Urinary bladder (tissue), 4 donors: ENCODE measurements around the gene MAJIN. TPM values are rescaled to one million over a fixed set of nuclear protein-coding genes. Genes with fewer than 3 reads are reported as not detected.

Source experiments
- DNase-seq: peaks from one replicate; pipeline ENCODE4 v3.0.0-alpha.2; 2015; ENCODE audit errors: extremely low spot score
- H3K27ac ChIP-seq: one replicate; pipeline ENCODE4 v1.5.1; 2013; ENCODE audit warnings: low read depth, mild to moderate bottlenecking, moderate library complexity
- H3K36me3 ChIP-seq: one replicate; pipeline ENCODE4 v1.6.1; 2013; ENCODE audit warnings: mild to moderate bottlenecking, moderate library complexity; ENCODE audit not compliant: insufficient read depth
- H3K4me1 ChIP-seq: one replicate; pipeline ENCODE4 v1.6.1; 2013; ENCODE audit warnings: mild to moderate bottlenecking, moderate library complexity; ENCODE audit not compliant: insufficient read depth
- H3K4me3 ChIP-seq: one replicate; pipeline ENCODE4 v1.5.1; 2013; ENCODE audit warnings: low read depth, low read length
- WGBS: extraction: QIAGEN DNeasy Blood & Tissue Kit; methylation state at CpG from one replicate; pipeline ENCODE4 v1.1.7; 2013; 5-methylcytosine and 5-hydroxymethylcytosine counted together
- polyA plus RNA-seq: library from polyadenylated mRNA; stranded (reverse); fragments of 200-250 nt; gene quantifications from one replicate; pipeline ENCODE4 v1.2.3, GENCODE V29; 2013
- total RNA-seq: library from RNA; depleted of rRNA; stranded (reverse); fragments of >200 nt; gene quantifications from one replicate; pipeline ENCODE4 v1.2.3, GENCODE V29; 2014
- donor health status: healthy with polysubstance abuse.
- donor health status: healthy.

MAJIN gene
- total and polyA plus RNA-seq, 2 donors, result not detected

- H3K27ac ChIP-seq, result no peak overlapping the region
- WGBS, result 85% methylated on average over 8 of the region's 8 CpGs
- no peak overlapping the region for H3K4me3 ChIP-seq
- DNase-seq, result no peak
- no peaks in the 10 kb centered on the region for H3K36me3 ChIP-seq
- no peaks in the 10 kb centered on the region for H3K4me1 ChIP-seq
Measured at GRCh38 chr11:64919627-64920026, 52.3 kb downstream of the MAJIN start.

GRCh38 chr11:64918017-64918416 lies 53.9 kb downstream of the MAJIN start:
- no peak overlapping the region for H3K27ac ChIP-seq
- no peaks in the 10 kb centered on the region for H3K4me1 ChIP-seq
- no peak for DNase-seq
- no peaks in the 10 kb centered on the region for H3K36me3 ChIP-seq
- WGBS, result 16% methylated on average over 4 of the region's 4 CpGs
- peak overlapping the region; percentile 49 for H3K4me3 ChIP-seq

- Histone ChIP-seq H3K27ac (no peak overlapping the region), H3K4me3 (peak overlapping the region; percentile 49), H3K36me3 (no peaks in the 10 kb centered on the region), H3K4me1 (no peaks in the 10 kb centered on the region)
- WGBS, result 6% methylated on average over 6 of the region's 6 CpGs
- no peak for DNase-seq
Measured at GRCh38 chr11:64917663-64917995, 54.3 kb downstream of the MAJIN start.

- Histone ChIP-seq H3K4me3 (peak within 1 kb of the TSS; percentile 82), H3K4me1 (no peaks in the 10 kb centered on the region), H3K27ac (peak within 1 kb of the TSS; percentile 70), H3K36me3 (peaks cover under 1% of the 10 kb centered on the region)
- peak; percentile 98 for DNase-seq
- under 1% methylated on average over 57 of the region's 57 CpGs for WGBS
Measured at GRCh38 chr11:64916775-64917662, 54.9 kb downstream of the MAJIN start, which contains the start of gene ATG2A. Gene ATG2A (minus strand): TSS chr11:64917209. CDS start chr11:64917135, 74 bp downstream.

- Histone ChIP-seq H3K4me1 (no peaks in the 10 kb centered on the region), H3K27ac (peak overlapping the region; percentile 70), H3K4me3 (peak overlapping the region; percentile 82), H3K36me3 (peaks cover 5% of the 10 kb centered on the region)
- WGBS, result 7% methylated on average over 23 of the region's 23 CpGs
- no peak for DNase-seq
Measured at GRCh38 chr11:64916040-64916774, 55.7 kb downstream of the MAJIN start.

GRCh38 chr11:64915376-64915887 lies 56.5 kb downstream of the MAJIN start:
- Histone ChIP-seq H3K4me1 (no peaks in the 10 kb centered on the region), H3K36me3 (peaks cover 5% of the 10 kb centered on the region), H3K27ac (no peak overlapping the region), H3K4me3 (no peak overlapping the region)
- DNase-seq, result no peak
- WGBS, result 77% methylated on average over 7 of the region's 7 CpGs

GRCh38 chr11:64914123-64914522 lies 57.8 kb downstream of the MAJIN start:
- no peak overlapping the region for H3K4me3 ChIP-seq
- no peak overlapping the region for H3K27ac ChIP-seq
- no peak for DNase-seq
- peaks cover 7% of the 10 kb centered on the region for H3K36me3 ChIP-seq
- no peaks in the 10 kb centered on the region for H3K4me1 ChIP-seq
- WGBS, result 95% methylated on average over 17 of the region's 17 CpGs

- WGBS, result 90% methylated on average over 18 of the region's 18 CpGs
- no peaks in the 10 kb centered on the region for H3K4me1 ChIP-seq
- no peak overlapping the region for H3K4me3 ChIP-seq
- H3K27ac ChIP-seq, result no peak overlapping the region
- no peak for DNase-seq
- H3K36me3 ChIP-seq, result peaks cover 7% of the 10 kb centered on the region
Measured at GRCh38 chr11:64913171-64913727, 58.7 kb downstream of the MAJIN start.

GRCh38 chr11:64911689-64912088 lies 60.2 kb downstream of the MAJIN start:
- WGBS, result 90% methylated on average over 9 of the region's 9 CpGs
- Histone ChIP-seq H3K4me1 (no peaks in the 10 kb centered on the region), H3K36me3 (peaks cover 10% of the 10 kb centered on the region), H3K27ac (no peak overlapping the region), H3K4me3 (no peak overlapping the region)
- no peak for DNase-seq

GRCh38 chr11:64911142-64911541 lies 60.8 kb downstream of the MAJIN start:
- Histone ChIP-seq H3K4me3 (no peak overlapping the region), H3K36me3 (peaks cover 13% of the 10 kb centered on the region), H3K27ac (no peak overlapping the region), H3K4me1 (no peaks in the 10 kb centered on the region)
- DNase-seq, result no peak
- WGBS, result 89% methylated on average over 7 of the region's 7 CpGs

GRCh38 chr11:64910451-64911093 lies 61.3 kb downstream of the MAJIN start:
- peaks cover 13% of the 10 kb centered on the region for H3K36me3 ChIP-seq
- no peak for DNase-seq
- H3K27ac ChIP-seq, result no peak overlapping the region
- no peak overlapping the region for H3K4me3 ChIP-seq
- WGBS, result 92% methylated on average over 27 of the region's 27 CpGs
- H3K4me1 ChIP-seq, result no peaks in the 10 kb centered on the region

- no peaks in the 10 kb centered on the region for H3K4me1 ChIP-seq
- H3K4me3 ChIP-seq, result no peak overlapping the region
- H3K27ac ChIP-seq, result no peak overlapping the region
- peaks cover 13% of the 10 kb centered on the region for H3K36me3 ChIP-seq
- WGBS, result 91% methylated on average over 39 of the region's 39 CpGs
- DNase-seq, result no peak
Measured at GRCh38 chr11:64909653-64910343, 62.1 kb downstream of the MAJIN start.

- Histone ChIP-seq H3K27ac (no peak overlapping the region), H3K36me3 (peaks cover 13% of the 10 kb centered on the region), H3K4me3 (no peak overlapping the region), H3K4me1 (no peaks in the 10 kb centered on the region)
- 89% methylated on average over 11 of the region's 11 CpGs for WGBS
- no peak for DNase-seq
Measured at GRCh38 chr11:64908766-64909165, 63.1 kb downstream of the MAJIN start.
